ENCODE measurements around the gene SLC9A4. TPM values are rescaled to one million over a fixed set of nuclear protein-coding genes. Genes with fewer than 3 reads are reported as not detected.

SLC9A4 gene
- total and polyA plus RNA-seq, 10 of the 15 experiments (the other 5 are each of a cell fraction or from before 2014, with no cell fraction given): 0.10 TPM; not detected in 9

DNA sequence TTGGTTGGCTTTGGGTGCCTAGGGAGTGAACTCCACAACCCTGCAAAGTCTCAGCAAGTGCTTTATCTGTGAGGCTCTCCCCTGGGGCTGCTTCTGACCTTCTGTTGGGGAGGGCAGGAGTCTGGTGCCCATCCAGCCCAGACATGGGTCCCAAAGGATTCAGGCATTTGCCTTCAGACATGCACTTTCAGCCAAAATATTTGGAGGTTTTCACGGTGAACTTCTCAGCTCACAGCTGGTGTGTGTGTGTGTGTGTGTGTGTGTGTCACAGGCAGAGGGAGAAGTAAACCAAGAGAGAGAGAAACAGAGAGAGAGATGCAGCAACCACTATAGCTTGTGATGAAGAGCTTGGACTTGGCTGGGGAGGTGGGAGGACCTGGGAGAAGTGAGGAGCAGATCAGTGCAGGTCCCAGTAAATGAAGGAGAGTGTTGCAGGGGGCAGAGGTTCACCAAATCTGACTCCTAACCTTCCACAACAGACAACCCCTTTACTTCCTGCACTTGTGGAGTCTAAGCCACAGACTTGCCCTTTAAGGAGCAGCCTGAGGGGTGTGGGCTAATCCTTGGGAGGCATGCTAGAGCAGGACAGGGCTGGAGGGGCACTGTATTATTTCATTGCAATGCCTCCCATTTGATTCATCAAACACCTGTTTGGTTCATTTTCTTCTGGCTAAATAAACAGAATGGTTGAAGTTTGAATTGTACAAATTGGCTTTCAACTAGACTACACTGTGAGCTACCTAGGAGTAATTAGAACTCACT lies 14.1 kb downstream of the SLC9A4 start:
- Histone ChIP-seq H4K20me1 (ENCODE audit: control insufficient read depth, insufficient read depth) (no peaks in the 10 kb centered on the region), H3K27ac (ENCODE audit: control insufficient read depth, insufficient read depth) (no peak overlapping the region), H3K9ac (ENCODE audit: control insufficient read depth, insufficient read depth, low read length) (no peak overlapping the region), H3K36me3 (ENCODE audit: control insufficient read depth in 2 of 2, insufficient read depth in 2 of 2, low read length in 1 of 2) (no peaks in the 10 kb centered on the region), H3K4me2 (ENCODE audit: control insufficient read depth, insufficient read depth) (no peak overlapping the region), H3K4me1 (ENCODE audit: control insufficient read depth, insufficient read depth, low read length) (no peaks in the 10 kb centered on the region), H3K4me3 (no peak overlapping the region), H3K9me3 (replicated peaks; ENCODE audit: control insufficient read depth, insufficient read depth, low read length) (no peaks in the 10 kb centered on the region; the same call in 2 of the 3 replicates), H3K27me3 (replicated peaks in 1 of 2; ENCODE audit: control insufficient read depth in 2 of 2, insufficient read depth in 2 of 2, low read length in 1 of 2) (no peaks in the 10 kb centered on the region; a peak in 2 of 4 replicates), H3K79me2 (ENCODE audit: control insufficient read depth, insufficient read depth, low read length) (no peaks in the 10 kb centered on the region), H2AFZ (ENCODE audit: control insufficient read depth, low read depth, low read length) (no peak overlapping the region)
- FAIRE-seq (no peak), ATAC-seq (no peak), DNase-seq (ENCODE audit: low read depth, low spot score) (no peak)
- SMC1A ChIA-PET (ENCODE audit: uncharacterized antibody, unreplicated experiment): interaction anchor here (0.9 to 1.0 kb wide), 2 partner anchors 19 to 33 kb away, joined by 3 to 4 read pairs; no protein-coding TSS in a partner anchor
- POLR2A ChIA-PET: no interaction called here
- in situ Hi-C loops (cut with MboI): no loop called here
- BruUV-seq (replicated peaks): no TSS peak
- CTCF ChIA-PET: no interaction called here
- intact Hi-C loops (cut with micrococcal nuclease; ENCODE audit: unreplicated experiment): no loop called here
- RAD21 ChIA-PET (ENCODE audit: unreplicated experiment): no interaction called here
- WGBS (ENCODE audit: insufficient coverage, insufficient replicate concordance, low lambda C conversion rate, missing lambda C conversion rate): 0% methylated on average over 1 of the region's 1 CpG
- TF ChIP-seq DPF2 (IDR thresholded peaks at IDR 0.05): no peak
- no peak for TF ChIP-seq ESRRA (IDR thresholded peaks at IDR 0.05; ENCODE audit: low read length)
- no peak for TF ChIP-seq PRDM15 (CRISPR knock-in tag; IDR thresholded peaks at IDR 0.05)
- no peak for TF ChIP-seq ZBTB4 (CRISPR knock-in tag; IDR thresholded peaks at IDR 0.05)
- TF ChIP-seq SPI1 (IDR thresholded peaks at IDR 0.05; ENCODE audit: borderline replicate concordance, insufficient read depth, low read depth, low read length): no peak
- no peak for TF ChIP-seq POLR2AphosphoS5 (IDR thresholded peaks at IDR 0.05; ENCODE audit: low read length)
- no peak for TF ChIP-seq SIX5 (IDR thresholded peaks at IDR 0.05; ENCODE audit: low read depth, low read length, severe bottlenecking)
- TF ChIP-seq TARDBP (IDR thresholded peaks at IDR 0.05; ENCODE audit: borderline replicate concordance): no peak
- no peak for TF ChIP-seq TCF7 (IDR thresholded peaks at IDR 0.05; ENCODE audit: borderline replicate concordance)
- TF ChIP-seq, protein P1, sequence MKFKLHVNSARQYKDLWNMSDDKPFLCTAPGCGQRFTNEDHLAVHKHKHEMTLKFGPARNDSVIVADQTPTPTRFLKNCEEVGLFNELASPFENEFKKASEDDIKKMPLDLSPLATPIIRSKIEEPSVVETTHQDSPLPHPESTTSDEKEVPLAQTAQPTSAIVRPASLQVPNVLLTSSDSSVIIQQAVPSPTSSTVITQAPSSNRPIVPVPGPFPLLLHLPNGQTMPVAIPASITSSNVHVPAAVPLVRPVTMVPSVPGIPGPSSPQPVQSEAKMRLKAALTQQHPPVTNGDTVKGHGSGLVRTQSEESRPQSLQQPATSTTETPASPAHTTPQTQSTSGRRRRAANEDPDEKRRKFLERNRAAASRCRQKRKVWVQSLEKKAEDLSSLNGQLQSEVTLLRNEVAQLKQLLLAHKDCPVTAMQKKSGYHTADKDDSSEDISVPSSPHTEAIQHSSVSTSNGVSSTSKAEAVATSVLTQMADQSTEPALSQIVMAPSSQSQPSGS (IDR thresholded peaks at IDR 0.05; ENCODE audit: low read length): no peak
- TF ChIP-seq MYC (IDR thresholded peaks at IDR 0.05; ENCODE audit: insufficient read depth, insufficient read length, insufficient replicate concordance, low read length, severe bottlenecking): no peak
- no peak for TF ChIP-seq SMARCA5 (IDR thresholded peaks at IDR 0.05)
- TF ChIP-seq ZNF24 (IDR thresholded peaks at IDR 0.05): no peak
- no peak for TF ChIP-seq BCL11A (IDR thresholded peaks at IDR 0.05; ENCODE audit: low read depth, low read length)
